Psoas muscle (tissue), 8 donors: ENCODE data around the gene VAV3. TPM values are rescaled to one million over a fixed set of nuclear protein-coding genes. Genes with fewer than 3 reads are reported as not detected.

Source experiments
- ATAC-seq, 4 donors: fragments of 200-7000 bp; cut with Tn5 transposase; one replicate each; pipeline ENCODE4 v1.9.1; 2020; ENCODE audit warnings: moderate library complexity in 3 of 4, mild to moderate bottlenecking in 2 of 4
- DNase-seq, 2 donors: peaks; one replicate each; pipeline ENCODE4 v3.0.0-alpha.2; 2020
- H3K27ac ChIP-seq: fragments of 200-600 bp; one replicate; pipeline ENCODE4 v1.8.0; 2022
- H3K27me3 ChIP-seq, 3 donors: fragments of 200-600 bp in 1 of 3; one replicate each; pipeline versions ENCODE4 v1.6.1 to v1.8.0; 2013 to 2022; ENCODE audit warnings: low read length in 2 of 3, mild to moderate bottlenecking in 2 of 3, moderate library complexity in 1 of 3; ENCODE audit not compliant: insufficient read depth in 3 of 3
- H3K36me3 ChIP-seq, 2 donors: fragments of 200-600 bp in 1 of 2; one replicate each; pipeline versions ENCODE4 v1.6.1 to v1.8.0; 2013 to 2022; ENCODE audit warnings: low read depth in 1 of 2, mild to moderate bottlenecking in 1 of 2, moderate library complexity in 1 of 2; ENCODE audit not compliant: insufficient read depth in 1 of 2
- H3K4me1 ChIP-seq: fragments of 200-600 bp; one replicate; pipeline ENCODE4 v1.8.0; 2022
- H3K4me3 ChIP-seq: fragments of 200-600 bp; one replicate; pipeline ENCODE4 v1.8.0; 2022; ENCODE audit warnings: mild to moderate bottlenecking
- H3K9me3 ChIP-seq: fragments of 200-600 bp; one replicate; pipeline ENCODE4 v1.8.0; 2022
- CTCF ChIP-seq: fragments of 200-600 bp; IDR thresholded peaks from one replicate; pipeline ENCODE4 v1.8.0; 2022; ENCODE audit warnings: antibody characterized with exemption
- WGBS, 3 donors: extraction: QIAGEN DNeasy Blood & Tissue Kit; methylation state at CpG; one replicate each; pipeline versions ENCODE4 v1.1.6 to v1.1.7; 2013; 5-methylcytosine and 5-hydroxymethylcytosine counted together
- intact Hi-C, 2 donors: fragments of 100-400 bp; cut with DNase I; formaldehyde crosslinking; loops; one replicate each; pipeline versions ENCODE4 v1.11.0 to v1.14.2; 2022
- polyA plus RNA-seq, 3 donors: library from polyadenylated mRNA; stranded (reverse); fragments of 200-250 nt; gene quantifications; one replicate each; pipeline ENCODE4 v1.2.3, GENCODE V29; 2013
- total RNA-seq, 4 donors: library from RNA; stranded (reverse); fragmentation: NEBNext Ultra II Directional in 2 of 4; extraction: Animal tissue kit (Norgen Biotek cat#: 25700) in 2 of 4; gene quantifications; one replicate each; pipeline versions ENCODE4 v1.2.1 to v1.2.4, GENCODE V29; 2021 to 2023
- donor health status: healthy with polysubstance abuse.
- donor health status: DM: no; HTN: no; CAD: no; lungs with moderate emphysema.
- donor health status: Bipolar disorder and iron deficiency.
- donor health status: healthy.
- donor health status: DM: yes; HTN: yes; CAD: no.
- donor health status: DM: no; HTN: no; CAD: no.
- donor health status: DM: no; HTN: no; CAD: no.
- donor health status: DM: yes; HTN: yes; CAD: no.

VAV3 gene
- total and polyA plus RNA-seq, 7 donors = 0.28 to 1.7 (median 0.72) TPM

- Histone ChIP-seq H3K4me3 (no peak overlapping the region), H3K4me1 (no peaks in the 10 kb centered on the region), H3K27me3 (no peaks in the 10 kb centered on the region), H3K27ac (no peak overlapping the region), H3K36me3 (no peaks in the 10 kb centered on the region), H3K9me3 (no peaks in the 10 kb centered on the region)
- ATAC-seq (no peak), DNase-seq (no peak)
- TF ChIP-seq CTCF = no peak
- intact Hi-C loops = no loop called here
These were observed 98.1 kb downstream of the VAV3 start for GRCh38 chr1:107866870-107867269.

- no peak for DNase-seq
- 96 to 97% (median 96%) methylated on average over 1 of the region's 1 CpG for WGBS, 3 donors
- Histone ChIP-seq H3K9me3 (no peaks in the 10 kb centered on the region), H3K36me3 (no peaks in the 10 kb centered on the region), H3K27me3 (no peaks in the 10 kb centered on the region), H3K4me1 (no peaks in the 10 kb centered on the region), H3K4me3 (no peak overlapping the region), H3K27ac (no peak overlapping the region)
- ATAC-seq = no peak
- no peak for TF ChIP-seq CTCF
- intact Hi-C loops = no loop called here
These were observed 99.4 kb downstream of the VAV3 start for GRCh38 chr1:107865627-107866026.

- Histone ChIP-seq H3K27me3 (no peaks in the 10 kb centered on the region), H3K27ac (no peak overlapping the region), H3K36me3 (no peaks in the 10 kb centered on the region), H3K4me1 (no peaks in the 10 kb centered on the region), H3K9me3 (no peaks in the 10 kb centered on the region), H3K4me3 (no peak overlapping the region)
- WGBS, 3 donors = 92 to 94% (median 93%) methylated on average over 4 of the region's 4 CpGs
- ATAC-seq (no peak), DNase-seq (no peak)
- TF ChIP-seq CTCF = no peak
- intact Hi-C loops = no loop called here
These were observed 101.6 kb downstream of the VAV3 start for GRCh38 chr1:107863342-107863741.

GRCh38 chr1:107862064-107862463 lies 102.9 kb downstream of the VAV3 start:
- Histone ChIP-seq H3K27me3 (no peaks in the 10 kb centered on the region), H3K4me3 (no peak overlapping the region), H3K9me3 (no peaks in the 10 kb centered on the region), H3K27ac (no peak overlapping the region), H3K4me1 (no peaks in the 10 kb centered on the region), H3K36me3 (no peaks in the 10 kb centered on the region)
- ATAC-seq (no peak), DNase-seq (no peak)
- intact Hi-C loops = no loop called here
- no peak for TF ChIP-seq CTCF
- WGBS, 3 donors = 38 to 46% (median 43%) methylated on average over 2 of the region's 2 CpGs

GRCh38 chr1:107858323-107858722 lies 106.7 kb downstream of the VAV3 start:
- no peaks in the 10 kb centered on the region for H3K4me1 ChIP-seq
- no peak overlapping the region for H3K27ac ChIP-seq
- H3K27me3 ChIP-seq = no peaks in the 10 kb centered on the region
- no peak overlapping the region for H3K4me3 ChIP-seq
- DNase-seq = no peak
- TF ChIP-seq CTCF = no peak
- H3K36me3 ChIP-seq = no peaks in the 10 kb centered on the region
- H3K9me3 ChIP-seq = no peaks in the 10 kb centered on the region
- ATAC-seq = no peak
- 90 to 93% (median 92%) methylated on average over 5 of the region's 5 CpGs for WGBS, 3 donors
- intact Hi-C loops = no loop called here
